HUES64 (cell line): ENCODE data around the gene ZFYVE28.

Experiments used
- H3K27ac ChIP-seq: 2 replicates; pipeline ENCODE4 v1.7.0; 2013; ENCODE audit warnings: low read depth, low read length, inconsistent platforms
- H3K27me3 ChIP-seq: 2 replicates; pipeline ENCODE4 v1.6.1; 2013; ENCODE audit warnings: mild to moderate bottlenecking, low read length; ENCODE audit not compliant: insufficient read depth
- H3K36me3 ChIP-seq: 2 replicates; pipeline ENCODE4 v1.6.1; 2013; ENCODE audit warnings: mild to moderate bottlenecking, low read length; ENCODE audit not compliant: insufficient read depth
- H3K4me1 ChIP-seq: 2 replicates; pipeline ENCODE4 v1.6.1; 2013; ENCODE audit warnings: mild to moderate bottlenecking, low read length, moderate library complexity; ENCODE audit not compliant: insufficient read depth
- H3K4me3 ChIP-seq: 2 replicates; pipeline ENCODE4 v1.5.1; 2013; ENCODE audit warnings: mild to moderate bottlenecking, low read length, moderate library complexity
- H3K9ac ChIP-seq: 2 replicates; pipeline ENCODE4 v1.6.1; 2013; ENCODE audit warnings: mild to moderate bottlenecking, low read depth, low read length
- H3K9me3 ChIP-seq: 2 replicates; pipeline ENCODE4 v1.6.1; 2013; ENCODE audit warnings: low read depth, low read length; ENCODE audit not compliant: insufficient read depth
- WGBS: fragments of 150-250, 120-280 bp; methylation state at CpG from one replicate; pipeline ENCODE4 v1.1.7; 2013; ENCODE audit warnings: missing lambda C conversion rate; 5-methylcytosine and 5-hydroxymethylcytosine counted together

The ZFYVE28 gene

GRCh38 chr4:2413821-2414610 lies 4.4 kb downstream of the ZFYVE28 start:
- Histone ChIP-seq H3K4me3 (peak overlapping the region; percentile 44; the same call in 1 of the 2 replicates), H3K9ac (peak overlapping the region; percentile 52; the same call in 1 of the 2 replicates), H3K27me3 (peaks cover 62% of the 10 kb centered on the region), H3K9me3 (no peaks in the 10 kb centered on the region), H3K36me3 (no peaks in the 10 kb centered on the region), H3K27ac (no peak overlapping the region; the same call in 1 of the 2 replicates), H3K4me1 (peaks cover 20% of the 10 kb centered on the region)
- WGBS: 72% methylated on average over 14 of the region's 14 CpGs

DNA sequence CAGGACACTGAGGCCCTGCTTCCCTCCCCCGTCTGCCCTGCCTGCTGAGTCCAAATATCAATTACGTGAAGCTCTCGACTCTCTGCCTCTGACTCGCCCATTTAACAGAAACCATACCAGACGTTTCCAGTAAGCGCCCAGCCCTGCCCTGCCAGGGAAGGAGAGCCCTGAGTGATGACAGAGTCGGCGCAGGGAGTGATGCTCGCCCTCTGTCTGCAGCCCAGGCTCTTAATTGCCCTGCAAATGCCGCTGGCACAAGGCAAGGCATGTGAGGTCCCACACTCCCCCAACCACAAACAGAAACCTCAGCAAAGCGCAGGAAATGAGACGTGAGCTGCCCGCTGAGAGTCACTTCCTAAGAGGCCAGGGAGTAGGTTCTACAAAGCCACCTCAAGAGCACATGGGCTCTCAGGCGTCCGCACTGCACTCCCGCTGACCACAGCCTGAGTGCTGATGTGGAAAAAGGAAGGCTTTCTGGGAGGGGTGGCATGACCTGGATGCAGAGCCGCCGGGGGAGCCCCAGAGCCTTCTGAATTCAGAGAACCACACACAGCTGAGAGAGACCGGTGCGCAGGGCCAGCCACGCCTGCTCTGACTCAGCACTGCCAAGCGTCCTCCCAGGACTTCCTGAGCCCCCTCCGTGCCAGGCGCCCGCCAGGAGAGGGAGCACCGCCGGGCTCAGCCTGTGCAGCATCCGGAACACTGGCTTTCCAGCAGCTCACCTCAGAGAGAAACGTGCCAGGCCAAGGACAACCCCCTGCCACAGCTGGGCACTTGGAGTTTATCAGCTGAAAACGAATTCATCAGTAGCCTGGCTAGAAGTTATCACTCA lies 5.3 kb downstream of the ZFYVE28 start:
- H3K4me3 ChIP-seq: peak overlapping the region; percentile 44
- peak overlapping the region; percentile 84 for H3K27ac ChIP-seq
- H3K4me1 ChIP-seq: peaks cover 20% of the 10 kb centered on the region
- 7% methylated on average over 30 of the region's 30 CpGs for WGBS
- H3K9me3 ChIP-seq: no peaks in the 10 kb centered on the region
- H3K9ac ChIP-seq: peak overlapping the region; percentile 68
- H3K36me3 ChIP-seq: no peaks in the 10 kb centered on the region
- peaks cover 56% of the 10 kb centered on the region for H3K27me3 ChIP-seq

DNA sequence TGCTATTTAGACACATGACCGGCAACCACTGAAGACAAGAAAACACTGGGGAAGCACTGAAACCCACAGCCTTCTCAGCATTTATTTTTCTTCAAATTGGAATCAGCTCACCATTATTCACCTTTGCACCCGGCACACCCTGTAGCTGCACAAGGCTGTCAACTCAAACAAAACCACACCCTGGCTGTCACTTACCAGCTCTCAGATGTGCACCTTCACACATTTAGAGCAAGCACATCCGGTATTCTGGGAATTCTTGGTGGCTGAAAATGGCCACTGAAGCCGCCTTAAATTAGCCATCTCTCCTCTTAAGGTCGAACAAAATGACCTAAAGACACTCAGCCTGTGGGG lies 5.9 kb downstream of the ZFYVE28 start:
- H3K4me3 ChIP-seq: peak overlapping the region; percentile 44
- peak overlapping the region; percentile 68 for H3K9ac ChIP-seq
- no peaks in the 10 kb centered on the region for H3K36me3 ChIP-seq
- peaks cover 50% of the 10 kb centered on the region for H3K27me3 ChIP-seq
- WGBS: 45% methylated on average over 5 of the region's 5 CpGs
- H3K27ac ChIP-seq: peak overlapping the region; percentile 84
- H3K9me3 ChIP-seq: no peaks in the 10 kb centered on the region
- H3K4me1 ChIP-seq: peaks cover 20% of the 10 kb centered on the region

- Histone ChIP-seq H3K27me3 (peaks cover 44% of the 10 kb centered on the region), H3K9me3 (no peaks in the 10 kb centered on the region), H3K4me1 (peaks cover 20% of the 10 kb centered on the region), H3K4me3 (no peak overlapping the region), H3K9ac (no peak overlapping the region), H3K36me3 (no peaks in the 10 kb centered on the region), H3K27ac (no peak overlapping the region)
- 87% methylated on average over 14 of the region's 14 CpGs for WGBS
These were observed 6.5 kb downstream of the ZFYVE28 start for GRCh38 chr4:2411786-2412510.

DNA sequence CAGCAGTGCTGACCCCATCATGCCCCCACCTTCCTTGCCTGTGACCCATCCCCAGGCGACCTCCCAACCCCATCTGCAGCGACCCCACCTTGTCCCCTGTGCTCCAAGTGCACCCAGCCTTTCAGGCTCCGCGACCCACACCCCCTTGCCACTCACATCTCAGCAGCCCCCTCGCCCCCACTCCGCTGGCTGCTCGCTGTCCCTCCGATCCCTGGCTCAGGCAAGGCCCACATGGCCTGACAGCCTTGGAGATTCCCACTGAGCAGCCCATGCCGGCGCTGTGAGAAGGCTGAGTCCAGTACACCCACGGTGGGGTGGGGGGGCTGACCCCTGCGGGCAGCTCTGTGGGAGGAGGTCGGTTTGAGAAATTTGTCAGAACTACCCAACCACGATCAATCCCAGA lies 9.1 kb downstream of the ZFYVE28 start:
- Histone ChIP-seq H3K9me3 (no peaks in the 10 kb centered on the region), H3K4me3 (no peak overlapping the region), H3K36me3 (no peaks in the 10 kb centered on the region), H3K27ac (no peak overlapping the region), H3K27me3 (peaks cover 18% of the 10 kb centered on the region), H3K9ac (no peak overlapping the region), H3K4me1 (peaks cover 13% of the 10 kb centered on the region; the same call in 1 of the 2 replicates)
- WGBS: 92% methylated on average over 11 of the region's 14 CpGs

GRCh38 chr4:2408976-2409375 lies 9.5 kb downstream of the ZFYVE28 start:
- H3K36me3 ChIP-seq: no peaks in the 10 kb centered on the region
- peaks cover 13% of the 10 kb centered on the region; the same call in 1 of the 2 replicates for H3K4me1 ChIP-seq

GRCh38 chr4:2408401-2408958 lies 10.0 kb downstream of the ZFYVE28 start:
- no peak overlapping the region for H3K27ac ChIP-seq
- H3K9ac ChIP-seq: no peak overlapping the region
- no peaks in the 10 kb centered on the region for H3K36me3 ChIP-seq
- peaks cover 10% of the 10 kb centered on the region; the same call in 1 of the 2 replicates for H3K27me3 ChIP-seq
- no peaks in the 10 kb centered on the region for H3K9me3 ChIP-seq
- no peak overlapping the region for H3K4me3 ChIP-seq
- 88% methylated on average over 15 of the region's 15 CpGs for WGBS
- peaks cover 10% of the 10 kb centered on the region; the same call in 1 of the 2 replicates for H3K4me1 ChIP-seq

More at GRCh38 chr4:2408976-2409375, 9.5 kb downstream of the ZFYVE28 start:
- whole genome bisulfite sequencing: 89% methylated on average over 10 of the region's 10 CpGs
- Histone ChIP-seq H3K4me3 (no peak overlapping the region), H3K9me3 (no peaks in the 10 kb centered on the region), H3K27me3 (peaks cover 14% of the 10 kb centered on the region), H3K9ac (no peak overlapping the region), H3K27ac (no peak overlapping the region)

GRCh38 chr4:2407991-2408342 lies 10.5 kb downstream of the ZFYVE28 start:
- Histone ChIP-seq H3K27ac (no peak overlapping the region), H3K9ac (no peak overlapping the region), H3K27me3 (peaks cover 11% of the 10 kb centered on the region; the same call in 1 of the 2 replicates), H3K9me3 (no peaks in the 10 kb centered on the region), H3K4me3 (no peak overlapping the region), H3K36me3 (no peaks in the 10 kb centered on the region), H3K4me1 (peaks cover 10% of the 10 kb centered on the region; the same call in 1 of the 2 replicates)
- 89% methylated on average over 3 of the region's 3 CpGs for WGBS

DNA sequence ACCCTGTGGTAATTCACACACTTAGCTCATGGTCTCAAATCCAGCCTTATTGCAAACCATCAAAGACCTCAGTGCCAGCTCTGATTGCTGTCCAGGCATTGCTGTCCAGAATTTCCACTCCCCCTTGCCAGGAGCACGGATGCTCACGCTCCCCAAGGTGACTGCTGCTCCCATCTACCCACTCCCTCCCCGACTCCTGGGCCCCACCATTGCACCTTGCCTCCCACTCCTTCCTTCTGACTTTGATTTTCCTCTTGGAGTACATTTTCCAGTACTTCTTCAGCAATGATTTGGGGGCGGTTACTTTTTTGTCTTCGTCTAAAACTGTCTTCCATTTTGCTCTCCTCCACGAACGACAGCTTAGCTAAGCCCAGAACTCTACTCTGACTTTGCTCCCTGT lies 11.5 kb downstream of the ZFYVE28 start:
- no peak overlapping the region for H3K27ac ChIP-seq
- no peaks in the 10 kb centered on the region for H3K9me3 ChIP-seq
- no peak overlapping the region for H3K4me3 ChIP-seq
- H3K27me3 ChIP-seq: peaks cover 10% of the 10 kb centered on the region; the same call in 1 of the 2 replicates
- WGBS: 73% methylated on average over 7 of the region's 7 CpGs
- H3K36me3 ChIP-seq: no peaks in the 10 kb centered on the region
- H3K4me1 ChIP-seq: peaks cover 9% of the 10 kb centered on the region; the same call in 1 of the 2 replicates
- H3K9ac ChIP-seq: no peak overlapping the region

DNA sequence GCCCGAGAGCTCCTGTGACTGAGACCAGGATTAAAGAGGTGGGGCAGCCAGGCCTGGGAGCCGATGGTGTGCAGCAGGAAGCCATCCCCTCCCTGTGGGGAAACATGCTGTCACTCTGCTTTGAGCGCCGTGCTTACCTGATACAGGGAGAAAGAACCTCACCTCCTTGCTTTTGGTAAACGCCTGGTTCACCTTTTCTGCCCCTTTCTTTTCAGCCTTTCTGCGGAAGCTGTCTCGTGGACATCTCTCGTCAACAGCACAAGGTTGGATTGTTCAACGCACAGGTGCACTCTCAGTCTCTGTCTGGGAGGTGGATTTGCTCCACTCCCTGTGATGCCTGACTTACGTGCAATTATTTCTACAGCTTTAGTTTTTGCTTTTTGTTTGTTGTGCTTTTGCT lies 12.0 kb downstream of the ZFYVE28 start:
- peaks cover 15% of the 10 kb centered on the region for H3K27me3 ChIP-seq
- peaks cover 13% of the 10 kb centered on the region; the same call in 1 of the 2 replicates for H3K4me1 ChIP-seq
- no peak overlapping the region for H3K4me3 ChIP-seq
- H3K9me3 ChIP-seq: no peaks in the 10 kb centered on the region
- no peak overlapping the region for H3K9ac ChIP-seq
- 81% methylated on average over 10 of the region's 10 CpGs for WGBS
- no peaks in the 10 kb centered on the region for H3K36me3 ChIP-seq
- H3K27ac ChIP-seq: no peak overlapping the region
